ENCODE results near the gene IDUA. TPM values are rescaled to one million over a fixed set of nuclear protein-coding genes. Genes with fewer than 3 reads are reported as not detected.
A peak's percentile ranks its signal among the peaks of the same experiment; 100 is the strongest.

IDUA gene
- total RNA-seq, 1 experiment from 2014 or later = 46.6 TPM

DNA sequence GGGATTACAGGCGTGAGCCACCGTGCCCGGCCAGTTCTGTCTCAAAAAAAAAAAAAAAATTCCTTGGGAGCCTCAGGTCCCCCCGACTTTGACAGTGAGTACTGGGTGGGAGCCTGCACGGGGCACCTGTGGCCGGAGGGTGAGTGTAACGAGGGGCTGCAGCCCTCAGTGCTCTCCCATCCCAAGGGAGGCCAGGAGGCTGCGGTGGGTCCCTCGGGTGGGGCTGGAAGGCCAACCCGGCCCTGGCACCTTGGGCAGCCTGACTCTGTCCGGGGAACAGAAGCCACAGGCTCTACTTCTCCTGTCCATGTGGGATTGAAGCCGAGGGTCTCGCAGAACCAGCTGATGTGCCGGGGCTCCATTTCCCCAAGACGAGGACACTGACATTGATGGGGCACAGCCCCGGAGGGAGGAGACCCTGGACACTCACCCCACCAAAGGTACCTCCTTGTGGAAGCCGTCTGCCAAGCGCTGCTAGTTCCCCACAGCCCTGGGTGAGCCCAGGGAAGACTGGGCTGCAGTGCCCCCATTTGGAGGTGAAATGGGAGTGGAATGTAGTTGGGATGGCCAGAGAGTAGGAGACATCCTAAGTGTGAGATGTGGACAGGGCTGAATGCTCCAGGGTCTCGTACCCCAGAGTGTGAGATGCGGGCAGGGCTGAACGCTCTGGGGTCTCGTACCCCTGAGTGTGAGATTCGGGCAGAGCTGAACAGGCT is 8.6 kb downstream of the IDUA start:
- intact Hi-C loops (cut with micrococcal nuclease; ENCODE audit: unreplicated experiment) = no loop called here
- H3K36me3 ChIP-seq (ENCODE audit: low read depth) = no peaks in the 10 kb centered on the region
- CTCF ChIA-PET = no interaction called here
- peaks cover 7% of the 10 kb centered on the region; the same call in 1 of the 2 replicates for H3F3A ChIP-seq (ENCODE audit: insufficient read depth, low read depth)
- no peaks in the 10 kb centered on the region for H3K9me2 ChIP-seq (ENCODE audit: insufficient read depth)
- DNase-seq = no peak
- BruUV-seq (replicated peaks) = TSS peak; percentile 4
- POLR2A ChIA-PET (ENCODE audit: unreplicated experiment) = no interaction called here
- H2AFZ ChIP-seq = no peak overlapping the region
- H3K27ac ChIP-seq = no peak overlapping the region
- peaks cover 7% of the 10 kb centered on the region; the same call in 1 of the 2 replicates for H4K20me1 ChIP-seq (ENCODE audit: insufficient read depth)
- H3K4me2 ChIP-seq = no peak overlapping the region
- no peaks in the 10 kb centered on the region for H3K9me3 ChIP-seq (ENCODE audit: insufficient read depth, low read depth)
- no peaks in the 10 kb centered on the region for H3K79me2 ChIP-seq (ENCODE audit: low read depth)
- peaks cover 12% of the 10 kb centered on the region for H3K4me1 ChIP-seq (replicated peaks; ENCODE audit: insufficient read depth)
- TF ChIP-seq EZH2 (IDR thresholded peaks at IDR 0.05; ENCODE audit: low read depth) (no peak), CTCF (conservative IDR thresholded peaks at IDR 0.05) (no peak)
- H3K4me3 ChIP-seq = no peak overlapping the region
- H3K27me3 ChIP-seq (ENCODE audit: insufficient read depth, low read depth) = peaks cover 11% of the 10 kb centered on the region

- Histone ChIP-seq H3K9me2 (ENCODE audit: insufficient read depth) (no peaks in the 10 kb centered on the region), H2AFZ (no peak overlapping the region), H3K27me3 (ENCODE audit: insufficient read depth, low read depth) (peaks cover 11% of the 10 kb centered on the region), H4K20me1 (ENCODE audit: insufficient read depth) (peaks cover 7% of the 10 kb centered on the region; the same call in 1 of the 2 replicates), H3K4me3 (no peak overlapping the region), H3K9me3 (ENCODE audit: insufficient read depth, low read depth) (no peaks in the 10 kb centered on the region), H3K4me2 (no peak overlapping the region), H3K79me2 (ENCODE audit: low read depth) (no peaks in the 10 kb centered on the region), H3F3A (ENCODE audit: insufficient read depth, low read depth) (peaks cover 7% of the 10 kb centered on the region; the same call in 1 of the 2 replicates), H3K27ac (no peak overlapping the region), H3K36me3 (ENCODE audit: low read depth) (no peaks in the 10 kb centered on the region), H3K4me1 (replicated peaks; ENCODE audit: insufficient read depth) (peaks cover 12% of the 10 kb centered on the region)
- TF ChIP-seq CTCF (conservative IDR thresholded peaks at IDR 0.05) (no peak), EZH2 (IDR thresholded peaks at IDR 0.05; ENCODE audit: low read depth) (no peak)
- intact Hi-C loops (cut with micrococcal nuclease; ENCODE audit: unreplicated experiment) = no loop called here
- no peak for DNase-seq
- no TSS peak for BruUV-seq (replicated peaks)
- ChIA-PET CTCF (no interaction called here), POLR2A (ENCODE audit: unreplicated experiment) (no interaction called here)
These were observed 9.5 kb downstream of the IDUA start for GRCh38 chr4:996030-996996.

GRCh38 chr4:996997-997374 is 10.1 kb downstream of the IDUA start:
- H3K4me2 ChIP-seq = no peak overlapping the region
- H3K79me2 ChIP-seq (ENCODE audit: low read depth) = no peaks in the 10 kb centered on the region
- peaks cover 12% of the 10 kb centered on the region for H3K4me1 ChIP-seq (replicated peaks; ENCODE audit: insufficient read depth)
- peaks cover 11% of the 10 kb centered on the region for H3K27me3 ChIP-seq (ENCODE audit: insufficient read depth, low read depth)
- no peak overlapping the region for H3K27ac ChIP-seq
- H4K20me1 ChIP-seq (ENCODE audit: insufficient read depth) = peaks cover 7% of the 10 kb centered on the region; the same call in 1 of the 2 replicates
- CTCF ChIA-PET = no interaction called here
- POLR2A ChIA-PET (ENCODE audit: unreplicated experiment) = no interaction called here
- TF ChIP-seq CTCF (conservative IDR thresholded peaks at IDR 0.05) (no peak), EZH2 (IDR thresholded peaks at IDR 0.05; ENCODE audit: low read depth) (no peak)
- no peak overlapping the region for H3K4me3 ChIP-seq
- no peak for DNase-seq
- H3K9me2 ChIP-seq (ENCODE audit: insufficient read depth) = no peaks in the 10 kb centered on the region
- BruUV-seq (replicated peaks) = no TSS peak
- H3K9me3 ChIP-seq (ENCODE audit: insufficient read depth, low read depth) = no peaks in the 10 kb centered on the region
- H2AFZ ChIP-seq = no peak overlapping the region
- peaks cover 7% of the 10 kb centered on the region; the same call in 1 of the 2 replicates for H3F3A ChIP-seq (ENCODE audit: insufficient read depth, low read depth)
- intact Hi-C loops (cut with micrococcal nuclease; ENCODE audit: unreplicated experiment) = no loop called here
- H3K36me3 ChIP-seq (ENCODE audit: low read depth) = no peaks in the 10 kb centered on the region
